GM10847 (cell line): ENCODE measurements around the gene RETREG1.

ENCODE experiments used
- POLR2A ChIP-seq: IDR thresholded peaks from 2 replicates; pipeline ENCODE4 v1.6.1; 2011; ENCODE audit not compliant: insufficient read length; ENCODE audit errors: extremely low read depth

Gene RETREG1

DNA sequence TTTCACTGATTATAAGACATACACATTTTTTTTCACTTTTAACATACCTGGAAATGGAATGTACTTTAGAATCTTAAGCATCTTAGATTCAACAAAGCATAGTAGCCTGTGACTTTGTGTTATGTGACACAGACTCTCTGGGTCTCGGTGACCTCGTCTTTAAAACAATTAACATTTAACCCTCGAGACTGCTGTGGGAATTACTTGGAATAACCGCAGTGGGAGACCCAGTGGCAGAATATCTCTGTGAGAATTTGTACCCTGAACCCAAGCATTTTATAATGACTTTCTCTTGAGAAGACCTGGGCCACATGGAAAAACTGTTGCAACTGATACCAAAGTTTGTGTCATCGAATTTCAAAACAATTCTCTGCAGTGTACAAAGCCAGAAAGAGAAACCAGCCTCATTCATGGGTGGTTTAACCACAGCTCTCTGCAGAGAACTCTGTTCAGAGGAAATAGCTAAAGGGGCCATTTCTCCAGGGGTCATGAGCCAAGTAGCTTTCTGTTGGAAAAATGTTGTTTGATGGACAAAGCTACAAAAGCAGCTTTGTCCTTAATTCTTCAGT, 10.0 kb upstream of the RETREG1 start:
- no peak for TF ChIP-seq POLR2A

DNA sequence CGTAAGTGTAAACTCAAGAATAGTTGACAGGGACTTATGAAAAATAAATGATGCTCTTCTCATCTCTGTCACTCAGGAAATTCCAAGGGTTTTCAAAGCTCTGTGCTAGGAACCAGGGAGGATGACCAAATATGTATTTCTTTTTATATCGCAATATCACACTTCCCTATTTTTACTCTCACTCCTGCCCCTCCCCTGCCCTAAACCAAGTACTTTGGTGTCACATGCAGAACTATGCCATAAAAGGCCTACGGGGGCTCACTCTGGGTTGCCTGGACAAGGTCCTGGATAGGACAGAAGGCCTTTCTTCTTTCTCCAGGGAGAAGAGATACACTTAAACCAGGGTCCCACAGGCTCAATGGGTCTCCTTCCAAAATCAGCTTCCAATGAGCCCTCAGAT, 8.3 kb upstream of the RETREG1 start:
- TF ChIP-seq POLR2A: no peak

DNA sequence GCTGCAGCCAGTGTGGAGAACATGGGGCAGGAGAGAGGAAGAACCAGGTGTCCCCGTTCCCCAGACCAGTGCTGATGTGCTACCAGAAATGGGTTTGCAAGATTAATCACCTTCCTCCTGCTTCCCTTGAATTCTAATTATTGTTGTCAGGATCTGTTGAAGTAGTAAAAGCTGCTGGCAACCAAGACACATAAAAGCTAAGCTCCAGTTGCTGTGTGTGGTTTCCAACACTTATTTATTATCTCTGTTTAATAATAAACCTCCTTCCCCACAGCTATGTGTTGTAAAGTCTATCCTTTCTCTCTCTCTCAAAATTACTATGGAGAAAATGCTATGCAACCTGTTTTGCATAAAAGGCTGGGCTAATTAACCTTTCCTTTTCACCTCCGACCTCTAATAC, 2.3 kb upstream of the RETREG1 start:
- TF ChIP-seq POLR2A: no peak

DNA sequence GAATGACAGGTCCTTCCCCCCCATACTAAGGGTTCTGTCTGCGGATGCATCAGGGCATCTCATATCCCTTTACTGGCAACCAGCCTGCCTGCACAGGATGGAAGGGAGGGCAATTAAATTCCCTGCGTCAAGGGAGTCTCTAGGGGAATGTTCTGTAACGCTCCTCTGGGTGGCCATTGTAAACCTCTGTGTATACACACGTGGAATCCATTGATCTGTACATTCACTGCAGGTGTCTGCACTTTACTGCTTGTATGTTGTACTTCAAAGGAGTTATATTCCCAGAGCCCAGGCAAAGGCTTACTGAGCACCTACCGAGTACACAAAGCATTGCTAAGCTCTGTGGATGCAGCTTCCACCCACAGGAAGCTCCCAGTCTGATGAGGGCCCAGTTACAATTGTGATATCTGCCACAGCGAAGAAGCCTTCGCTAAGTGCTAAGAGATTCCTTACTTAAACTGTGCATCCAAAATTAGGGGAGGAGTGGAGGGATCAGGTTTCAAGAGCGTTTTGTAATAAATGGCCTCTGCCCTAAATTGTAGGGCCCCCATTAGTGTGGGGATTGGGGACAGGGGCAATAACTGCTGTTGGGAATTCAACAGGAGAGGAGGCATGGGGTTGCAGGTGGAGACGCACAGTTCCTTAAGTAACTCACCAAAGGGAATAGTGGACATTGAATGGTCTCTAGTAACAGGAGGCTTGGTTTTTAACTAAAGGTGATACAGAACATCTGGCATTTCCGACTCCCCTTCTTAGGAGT, 1.5 kb upstream of the RETREG1 start:
- no peak for TF ChIP-seq POLR2A

DNA sequence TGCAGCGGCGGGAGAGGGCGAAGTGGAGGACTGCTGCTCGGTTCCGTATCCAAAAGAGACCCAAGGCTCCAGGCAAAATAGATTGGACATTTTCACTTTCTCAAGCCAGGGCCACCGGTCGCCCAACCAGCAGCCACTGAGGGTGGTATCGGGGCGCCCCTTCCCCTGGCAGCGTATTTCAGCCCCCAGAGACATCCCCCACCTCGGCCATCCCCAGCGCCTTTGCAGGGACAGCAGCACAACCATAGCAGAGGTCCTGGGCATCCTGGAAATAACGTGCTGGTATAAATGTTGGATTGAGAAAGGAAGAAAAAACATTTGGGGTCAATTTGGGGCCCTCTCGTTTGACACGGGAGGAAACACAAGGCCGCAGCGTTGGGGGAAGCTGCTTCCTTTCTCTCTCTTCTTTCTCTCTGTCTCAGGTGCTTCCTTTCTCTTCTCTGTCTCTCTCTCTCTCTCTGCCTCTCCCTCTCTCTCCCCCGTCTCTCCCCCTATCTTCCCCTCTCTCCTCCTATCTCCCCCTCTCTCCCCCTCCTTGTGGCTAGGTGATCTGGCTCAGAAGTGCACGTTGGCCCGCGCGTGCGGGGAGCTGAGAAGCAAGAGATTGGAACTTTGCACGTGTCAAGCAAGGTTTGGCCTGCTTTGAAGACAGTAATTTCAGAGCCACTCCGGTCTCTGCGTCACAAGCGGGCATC, 624 bp upstream of the RETREG1 start:
- no peak for TF ChIP-seq POLR2A

DNA sequence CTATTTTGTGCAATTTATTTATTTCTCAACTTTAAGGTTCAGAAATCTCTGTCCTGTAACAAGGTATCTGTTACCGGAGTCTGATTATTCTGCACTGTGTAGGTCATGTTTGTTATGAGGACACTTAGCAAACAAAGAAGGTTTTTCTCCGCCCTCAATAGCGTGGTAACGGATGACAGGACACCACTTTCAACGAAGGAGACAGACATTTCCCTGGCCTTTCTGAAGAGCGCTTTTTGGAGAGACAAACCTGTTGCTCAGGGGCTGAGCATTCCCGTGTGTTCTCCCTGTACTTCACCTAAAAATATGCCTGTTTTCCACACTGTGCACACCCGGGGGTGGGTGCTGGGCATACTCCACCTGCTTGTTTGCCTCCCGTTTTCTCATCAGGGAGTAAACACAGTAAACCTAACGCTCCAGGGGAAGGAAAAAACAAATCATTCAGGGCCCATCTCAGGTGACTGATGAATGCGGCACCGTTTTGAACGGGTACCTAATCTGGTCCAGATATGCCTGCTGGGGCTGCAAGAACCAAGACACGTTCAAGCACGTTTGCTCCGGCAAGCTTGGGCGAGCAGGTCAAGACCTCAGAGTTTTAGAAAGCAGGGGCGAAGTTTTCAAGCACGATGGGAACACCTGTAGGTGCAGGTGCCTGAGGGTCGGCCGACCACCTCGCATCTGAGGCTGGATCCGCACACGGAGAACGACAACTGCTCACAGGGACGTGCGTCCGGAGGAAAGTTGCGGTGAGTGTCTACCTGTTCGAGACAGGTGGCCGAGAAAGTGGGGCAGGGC, 859 bp downstream of the RETREG1 start:
- TF ChIP-seq POLR2A: no peak

DNA sequence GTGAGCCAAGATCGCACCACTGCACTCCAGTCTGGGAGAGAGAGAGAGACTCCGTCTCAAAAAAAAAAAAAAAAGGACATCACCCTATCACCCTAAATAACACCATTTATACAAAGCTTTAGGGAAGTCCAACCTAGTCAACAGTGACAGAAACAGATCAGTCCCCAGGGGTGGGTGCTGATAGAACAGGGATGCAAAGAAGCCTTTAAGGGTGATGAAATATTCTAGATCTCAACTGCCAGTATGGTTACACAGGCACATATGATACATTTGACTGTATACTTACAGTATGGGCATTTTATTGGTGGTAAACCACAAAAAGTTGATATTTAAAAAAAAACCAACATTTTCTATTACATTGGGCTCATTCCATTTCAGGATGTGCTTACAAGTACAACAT, 4.8 kb downstream of the RETREG1 start:
- no peak for TF ChIP-seq POLR2A

DNA sequence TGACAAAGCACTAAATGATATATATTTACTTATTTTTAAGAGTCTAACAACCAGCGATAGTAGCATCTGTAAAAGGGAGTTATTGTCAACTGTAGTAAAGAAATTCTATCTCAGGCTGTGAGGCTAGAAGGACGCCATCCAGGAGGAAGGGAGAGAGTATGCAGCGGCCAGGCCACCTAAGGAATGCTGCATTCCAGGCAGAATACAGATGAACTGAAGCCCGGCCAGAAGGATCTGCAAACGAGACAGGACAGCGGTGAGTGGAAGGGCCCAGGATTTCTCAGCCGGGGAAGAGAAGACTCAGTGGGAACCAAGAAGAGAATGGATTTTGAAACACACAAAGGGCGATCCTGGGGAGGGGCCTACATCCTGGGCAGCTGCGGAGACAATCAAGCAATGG, 7.4 kb downstream of the RETREG1 start:
- no peak for TF ChIP-seq POLR2A

DNA sequence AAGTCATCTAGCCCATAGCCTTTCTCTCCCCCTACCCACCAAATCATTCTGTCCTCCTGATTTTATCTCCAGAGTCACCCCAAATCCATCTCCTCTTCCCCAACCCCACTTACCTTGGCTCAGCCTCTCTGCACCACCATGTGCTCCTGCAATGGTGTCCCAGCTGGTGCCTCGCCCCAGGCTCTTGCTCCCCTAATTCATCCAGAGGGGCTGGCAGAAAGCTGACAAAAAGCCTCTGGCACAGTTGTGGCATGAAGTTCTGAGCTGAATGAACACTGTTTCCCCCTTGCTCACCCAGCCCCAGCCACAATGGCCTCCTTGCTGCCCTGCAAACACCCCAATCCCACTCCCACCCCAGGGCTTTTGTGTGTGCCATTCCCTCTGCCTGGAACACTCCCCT, 10.2 kb downstream of the RETREG1 start:
- no peak for TF ChIP-seq POLR2A

DNA sequence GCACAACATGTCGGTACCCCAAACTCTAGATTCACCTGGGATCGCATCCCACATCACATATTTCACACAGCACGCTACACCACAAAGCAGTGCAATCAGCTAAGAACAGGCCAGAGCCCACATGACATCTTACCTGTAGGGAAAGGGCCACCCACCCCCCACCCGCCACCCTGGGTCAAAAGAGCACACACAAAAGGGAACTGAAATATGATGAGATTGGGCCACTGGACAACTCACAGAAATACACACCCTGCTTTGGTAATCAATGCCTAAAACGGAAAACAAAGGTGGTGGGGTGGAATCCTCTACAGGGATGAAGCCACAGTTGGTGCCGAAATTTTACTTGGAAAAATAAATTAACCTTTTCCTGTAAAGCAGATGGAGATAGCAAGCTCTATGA, 13.1 kb downstream of the RETREG1 start:
- TF ChIP-seq POLR2A: no peak

DNA sequence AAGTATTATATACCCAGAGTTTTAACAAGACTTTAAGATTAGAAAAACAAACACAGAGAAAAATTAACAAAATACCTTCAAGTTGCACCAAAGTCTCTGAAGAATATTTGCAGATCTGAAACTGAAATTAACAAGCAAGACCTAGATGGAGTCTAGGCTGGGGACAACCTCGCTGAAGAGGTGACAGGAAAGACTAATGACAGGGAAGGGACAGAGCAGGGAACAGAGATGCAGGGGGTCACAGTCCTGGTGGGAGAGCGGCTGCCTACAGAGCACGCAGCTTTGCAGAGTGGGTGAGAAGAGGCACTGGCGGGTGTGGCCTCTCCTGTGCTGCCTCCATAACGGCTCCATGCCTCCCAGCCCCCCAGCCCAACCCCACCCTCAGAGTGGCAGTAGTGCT, 13.5 kb downstream of the RETREG1 start:
- TF ChIP-seq POLR2A: no peak

DNA sequence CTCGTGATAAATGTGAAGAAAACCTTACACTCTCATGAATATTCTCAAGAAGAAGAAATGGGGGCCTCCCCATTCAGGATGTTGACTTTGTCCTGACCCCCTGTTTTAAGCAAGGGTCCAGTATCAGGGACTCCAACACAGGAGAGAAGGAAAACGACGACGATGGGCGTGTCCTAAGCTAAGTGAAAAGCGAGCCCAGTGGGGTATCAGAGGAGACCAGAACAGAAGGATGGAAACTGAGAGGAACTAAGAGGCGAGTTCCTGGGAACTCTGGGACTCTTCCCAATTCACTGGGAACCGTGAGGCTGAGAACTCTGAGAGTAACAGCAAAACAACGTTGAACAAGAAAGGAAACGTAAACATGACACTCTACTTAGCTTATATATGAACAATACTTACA, 14.6 kb downstream of the RETREG1 start:
- TF ChIP-seq POLR2A: no peak

DNA sequence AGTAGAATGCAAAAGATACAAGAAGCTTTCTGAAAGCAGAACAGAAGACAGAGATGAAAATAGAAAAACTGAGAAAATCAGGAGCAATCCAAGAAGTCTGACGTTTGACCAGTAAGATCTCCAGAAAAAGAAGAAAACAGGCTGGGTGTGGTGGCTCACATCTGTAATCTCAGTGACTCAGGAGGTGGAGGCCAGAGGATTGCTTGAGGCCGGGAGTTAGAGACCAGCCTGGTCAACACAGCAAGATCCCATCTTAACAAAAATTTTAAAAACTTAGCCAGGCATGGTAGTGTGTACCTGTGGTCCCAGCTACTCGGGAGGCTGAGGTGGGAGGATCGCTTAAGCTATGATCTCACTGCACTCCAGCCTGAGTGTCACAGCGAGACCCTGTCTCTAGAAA, 15.9 kb downstream of the RETREG1 start:
- TF ChIP-seq POLR2A: no peak

DNA sequence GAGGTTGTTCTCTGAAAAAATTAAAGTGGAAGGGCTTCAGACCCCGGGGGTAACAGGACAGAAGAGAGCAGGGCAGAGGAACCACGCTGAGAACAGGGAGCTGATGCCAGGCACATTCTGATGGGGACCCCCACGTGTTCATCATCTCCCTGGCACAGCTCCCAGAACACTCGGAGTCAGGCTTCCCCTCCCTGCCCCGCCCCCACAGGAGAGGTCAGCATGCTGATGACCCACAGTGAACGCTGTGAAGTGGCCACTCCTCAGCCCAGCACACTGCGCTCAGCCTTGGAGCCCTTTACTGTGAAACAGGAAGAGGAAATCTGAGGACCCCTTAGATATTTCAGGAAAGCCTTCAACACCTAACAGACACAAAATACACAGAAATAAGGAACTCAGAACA, 16.4 kb downstream of the RETREG1 start:
- no peak for TF ChIP-seq POLR2A

DNA sequence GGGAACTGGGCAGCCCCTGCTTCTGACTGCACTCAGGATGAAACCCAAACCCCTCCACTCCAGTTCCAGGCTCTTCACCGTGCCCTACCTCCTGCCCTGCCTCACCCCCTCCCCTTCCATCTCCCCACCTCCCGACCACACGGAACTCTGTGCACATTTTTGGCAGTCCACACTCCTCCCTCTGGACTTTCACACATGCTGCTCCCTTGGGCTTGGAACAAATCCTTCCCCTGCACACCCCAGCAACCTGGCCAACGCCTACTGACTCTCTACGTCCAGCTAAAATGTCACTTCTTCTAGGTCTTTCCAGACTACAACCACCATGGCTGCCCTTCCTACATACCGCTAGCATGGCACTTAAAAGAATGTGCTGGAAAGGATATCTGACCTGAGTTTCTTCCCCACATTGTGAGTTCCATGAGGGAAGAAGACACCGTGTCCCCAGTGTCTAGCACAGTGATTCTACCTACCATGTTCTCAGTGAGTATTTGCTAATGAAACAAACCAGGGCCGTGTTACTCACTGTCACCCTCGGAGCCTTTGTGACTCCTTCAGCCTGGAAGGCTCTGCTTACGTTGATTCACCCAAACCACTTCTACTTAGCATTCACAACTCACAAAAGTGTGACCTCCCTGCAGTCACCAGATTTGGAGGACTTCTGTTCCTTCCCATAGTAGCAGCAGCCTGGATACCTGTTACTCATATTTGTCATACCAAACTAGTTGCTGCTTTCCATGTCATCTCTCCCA, 18.7 kb downstream of the RETREG1 start:
- no peak for TF ChIP-seq POLR2A

DNA sequence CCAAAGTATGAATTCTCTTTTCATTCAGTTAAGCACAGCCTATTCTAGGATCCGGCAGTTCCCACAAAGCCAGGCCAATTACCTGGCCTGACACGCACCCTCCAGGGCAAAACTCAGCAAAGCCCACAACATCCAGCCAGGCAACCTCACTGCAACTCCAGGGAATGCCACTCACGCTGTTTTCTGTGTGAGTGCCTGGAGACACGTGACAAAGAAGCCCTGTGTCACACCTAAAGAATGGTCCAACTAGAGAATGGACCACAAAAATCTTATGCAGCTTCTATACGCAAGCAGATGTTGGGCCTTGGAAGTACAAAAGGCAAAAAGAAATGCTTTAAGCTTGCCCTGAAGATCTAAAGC, 20.2 kb downstream of the RETREG1 start:
- TF ChIP-seq POLR2A: no peak
